ENCODE data around the gene GPC5.

The GPC5 gene

DNA sequence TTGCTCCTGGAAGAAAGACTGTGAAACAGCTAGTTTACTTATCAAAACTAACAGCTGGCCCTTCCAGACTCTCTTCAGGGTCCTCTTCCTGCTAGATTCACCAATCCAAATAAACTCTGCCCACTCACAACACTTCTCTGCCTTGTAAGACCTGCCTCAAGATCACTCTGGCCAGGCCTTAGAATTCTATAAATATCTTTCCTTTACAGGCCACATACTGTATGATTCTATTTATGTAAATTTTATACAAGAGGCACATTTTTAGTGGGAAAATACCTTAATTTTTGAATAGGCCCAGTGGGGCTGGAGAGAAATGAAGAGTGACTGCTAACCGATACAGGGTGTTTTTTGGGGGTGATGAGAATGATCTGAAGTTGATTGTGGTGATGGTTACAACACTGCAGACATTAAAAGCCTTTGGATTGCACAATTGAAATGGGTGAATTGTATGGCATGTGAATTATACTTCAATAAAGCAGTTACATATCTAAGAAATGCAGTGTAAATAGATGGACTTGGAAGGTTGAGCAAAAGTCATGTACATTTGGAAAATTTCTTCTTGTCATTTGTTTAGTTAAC, 141.8 kb downstream of the GPC5 start:
- no peaks in the 10 kb centered on the region for H3K79me2 ChIP-seq (ENCODE audit: insufficient read depth, low read length)
- H3K27me3 ChIP-seq (ENCODE audit: low read length): no peaks in the 10 kb centered on the region
- H3K4me2 ChIP-seq (ENCODE audit: low read depth, low read length, poor library complexity, severe bottlenecking): no peak overlapping the region
- H3K9ac ChIP-seq (ENCODE audit: low read length): no peak overlapping the region
- H3K9me2 ChIP-seq (replicated peaks; ENCODE audit: insufficient read depth, low read length): no peaks in the 10 kb centered on the region
- H2AFZ ChIP-seq (ENCODE audit: low read depth, low read length, severe bottlenecking): no peak overlapping the region
- no peak overlapping the region for H3K27ac ChIP-seq (ENCODE audit: low read depth, low read length)
- H4K20me1 ChIP-seq (ENCODE audit: low read depth, low read length): no peaks in the 10 kb centered on the region
- no peaks in the 10 kb centered on the region for H3F3A ChIP-seq (ENCODE audit: insufficient read depth)
- no peaks in the 10 kb centered on the region for H3K36me3 ChIP-seq (ENCODE audit: low read length)
- H3K9me3 ChIP-seq (ENCODE audit: insufficient read depth, low read length): no peaks in the 10 kb centered on the region
- no peak overlapping the region for H3K4me3 ChIP-seq (ENCODE audit: insufficient read depth, low read length, poor library complexity, severe bottlenecking)
- TF ChIP-seq, protein P1, sequence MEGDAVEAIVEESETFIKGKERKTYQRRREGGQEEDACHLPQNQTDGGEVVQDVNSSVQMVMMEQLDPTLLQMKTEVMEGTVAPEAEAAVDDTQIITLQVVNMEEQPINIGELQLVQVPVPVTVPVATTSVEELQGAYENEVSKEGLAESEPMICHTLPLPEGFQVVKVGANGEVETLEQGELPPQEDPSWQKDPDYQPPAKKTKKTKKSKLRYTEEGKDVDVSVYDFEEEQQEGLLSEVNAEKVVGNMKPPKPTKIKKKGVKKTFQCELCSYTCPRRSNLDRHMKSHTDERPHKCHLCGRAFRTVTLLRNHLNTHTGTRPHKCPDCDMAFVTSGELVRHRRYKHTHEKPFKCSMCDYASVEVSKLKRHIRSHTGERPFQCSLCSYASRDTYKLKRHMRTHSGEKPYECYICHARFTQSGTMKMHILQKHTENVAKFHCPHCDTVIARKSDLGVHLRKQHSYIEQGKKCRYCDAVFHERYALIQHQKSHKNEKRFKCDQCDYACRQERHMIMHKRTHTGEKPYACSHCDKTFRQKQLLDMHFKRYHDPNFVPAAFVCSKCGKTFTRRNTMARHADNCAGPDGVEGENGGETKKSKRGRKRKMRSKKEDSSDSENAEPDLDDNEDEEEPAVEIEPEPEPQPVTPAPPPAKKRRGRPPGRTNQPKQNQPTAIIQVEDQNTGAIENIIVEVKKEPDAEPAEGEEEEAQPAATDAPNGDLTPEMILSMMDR (IDR thresholded peaks at IDR 0.05; ENCODE audit: insufficient read depth, low read length, poor library complexity, severe bottlenecking): no peak
- TF ChIP-seq EZH2phosphoT487 (conservative IDR thresholded peaks at IDR 0.05; ENCODE audit: low read length): no peak

DNA sequence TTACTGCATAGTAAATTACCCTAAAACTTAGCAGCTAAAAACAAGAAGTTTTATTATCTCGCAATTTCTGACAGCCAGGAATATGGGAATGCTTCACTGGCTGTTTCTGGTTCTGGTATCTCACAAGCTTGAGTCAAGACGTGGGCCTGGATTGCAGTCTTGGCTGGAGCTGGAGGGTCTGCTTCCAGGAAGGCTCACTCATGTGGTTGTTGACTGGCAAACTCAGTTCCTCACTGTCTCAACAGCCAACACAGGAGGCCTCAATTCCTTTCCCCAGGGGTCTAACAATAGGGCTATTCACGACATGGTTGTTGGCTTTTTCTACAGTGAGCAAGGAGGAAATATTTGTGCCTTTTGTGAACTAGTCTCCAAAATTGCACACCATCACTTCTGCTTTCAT, 146.3 kb downstream of the GPC5 start:
- no peak overlapping the region for H3K4me3 ChIP-seq (ENCODE audit: insufficient read depth, low read length, poor library complexity, severe bottlenecking)
- no peaks in the 10 kb centered on the region for H3K27me3 ChIP-seq (ENCODE audit: low read length)
- H3K4me2 ChIP-seq (ENCODE audit: low read depth, low read length, poor library complexity, severe bottlenecking): no peak overlapping the region
- H3F3A ChIP-seq (ENCODE audit: insufficient read depth): no peaks in the 10 kb centered on the region
- H3K9me2 ChIP-seq (replicated peaks; ENCODE audit: insufficient read depth, low read length): no peaks in the 10 kb centered on the region
- no peaks in the 10 kb centered on the region for H3K9me3 ChIP-seq (ENCODE audit: insufficient read depth, low read length)
- no peak overlapping the region for H3K9ac ChIP-seq (ENCODE audit: low read length)
- H3K79me2 ChIP-seq (ENCODE audit: insufficient read depth, low read length): no peaks in the 10 kb centered on the region
- H3K27ac ChIP-seq (ENCODE audit: low read depth, low read length): no peak overlapping the region
- no peaks in the 10 kb centered on the region for H4K20me1 ChIP-seq (ENCODE audit: low read depth, low read length)
- H3K36me3 ChIP-seq (ENCODE audit: low read length): no peaks in the 10 kb centered on the region
- no peak for TF ChIP-seq EZH2phosphoT487 (conservative IDR thresholded peaks at IDR 0.05; ENCODE audit: low read length)
- TF ChIP-seq, protein P1 (IDR thresholded peaks at IDR 0.05; ENCODE audit: insufficient read depth, low read length, poor library complexity, severe bottlenecking): no peak
- H2AFZ ChIP-seq (ENCODE audit: low read depth, low read length, severe bottlenecking): no peak overlapping the region

DNA sequence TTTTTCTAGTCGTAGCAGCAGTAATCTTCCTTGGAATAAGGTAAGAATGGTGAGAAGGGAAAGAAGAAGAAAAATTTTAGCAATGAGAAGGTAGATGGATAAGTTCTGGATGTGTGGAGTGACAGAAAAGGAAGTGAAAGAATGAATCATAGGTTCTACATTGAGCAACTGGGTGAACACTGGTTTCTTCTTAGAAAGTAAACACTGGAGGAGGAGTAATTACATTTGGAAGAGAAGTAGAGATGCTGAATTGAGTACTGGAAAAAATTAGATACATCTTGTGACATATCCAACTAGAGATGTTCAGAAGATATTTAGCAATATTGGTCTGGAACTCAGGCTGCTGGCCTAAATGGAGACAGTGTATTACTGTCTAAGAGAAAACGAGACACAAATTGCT, 148.5 kb downstream of the GPC5 start:
- H3K9me3 ChIP-seq (ENCODE audit: insufficient read depth, low read length): no peaks in the 10 kb centered on the region
- no peak overlapping the region for H3K4me2 ChIP-seq (ENCODE audit: low read depth, low read length, poor library complexity, severe bottlenecking)
- H3K27ac ChIP-seq (ENCODE audit: low read depth, low read length): no peak overlapping the region
- no peaks in the 10 kb centered on the region for H3K79me2 ChIP-seq (ENCODE audit: insufficient read depth, low read length)
- H3K9me2 ChIP-seq (replicated peaks; ENCODE audit: insufficient read depth, low read length): no peaks in the 10 kb centered on the region
- no peaks in the 10 kb centered on the region for H3K27me3 ChIP-seq (ENCODE audit: low read length)
- no peak overlapping the region for H3K9ac ChIP-seq (ENCODE audit: low read length)
- TF ChIP-seq EZH2phosphoT487 (conservative IDR thresholded peaks at IDR 0.05; ENCODE audit: low read length): no peak
- H3F3A ChIP-seq (ENCODE audit: insufficient read depth): no peaks in the 10 kb centered on the region
- H4K20me1 ChIP-seq (ENCODE audit: low read depth, low read length): no peaks in the 10 kb centered on the region
- no peaks in the 10 kb centered on the region for H3K36me3 ChIP-seq (ENCODE audit: low read length)
- H3K4me3 ChIP-seq (ENCODE audit: insufficient read depth, low read length, poor library complexity, severe bottlenecking): no peak overlapping the region
- no peak overlapping the region for H2AFZ ChIP-seq (ENCODE audit: low read depth, low read length, severe bottlenecking)

DNA sequence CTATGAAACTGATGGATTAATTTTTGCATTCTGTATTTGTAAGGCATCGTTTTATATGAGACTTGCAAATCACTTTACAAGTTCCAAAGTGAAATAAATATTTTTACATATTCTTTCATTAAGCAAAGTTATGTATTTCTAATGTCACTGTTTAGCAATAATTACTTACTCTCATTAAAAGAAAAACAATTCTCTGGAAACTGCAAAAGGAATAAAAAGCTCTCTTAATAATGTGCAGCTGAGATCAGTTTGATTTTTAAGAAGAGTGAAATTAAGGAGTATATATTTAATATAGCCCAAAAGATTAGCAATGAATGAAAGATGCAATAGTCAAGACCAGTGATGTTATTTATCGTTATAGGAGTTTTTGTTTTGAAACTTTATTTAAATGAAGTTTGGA, 155.2 kb downstream of the GPC5 start:
- TF ChIP-seq, protein P1 (IDR thresholded peaks at IDR 0.05; ENCODE audit: insufficient read depth, low read length, poor library complexity, severe bottlenecking): no peak
- TF ChIP-seq EZH2phosphoT487 (conservative IDR thresholded peaks at IDR 0.05; ENCODE audit: low read length): no peak

More for the DNA sequence above, 155.2 kb downstream of the GPC5 start:
- H3F3A ChIP-seq (ENCODE audit: insufficient read depth): no peaks in the 10 kb centered on the region
- no peaks in the 10 kb centered on the region for H3K36me3 ChIP-seq (ENCODE audit: low read length)
- no peaks in the 10 kb centered on the region for H3K79me2 ChIP-seq (ENCODE audit: insufficient read depth, low read length)
- no peak overlapping the region for H3K9ac ChIP-seq (ENCODE audit: low read length)
- no peak overlapping the region for H2AFZ ChIP-seq (ENCODE audit: low read depth, low read length, severe bottlenecking)
- H3K9me3 ChIP-seq (ENCODE audit: insufficient read depth, low read length): no peaks in the 10 kb centered on the region
- no peak overlapping the region for H3K4me3 ChIP-seq (ENCODE audit: insufficient read depth, low read length, poor library complexity, severe bottlenecking)
- H3K27me3 ChIP-seq (ENCODE audit: low read length): no peaks in the 10 kb centered on the region
- H3K27ac ChIP-seq (ENCODE audit: low read depth, low read length): no peak overlapping the region
- H3K4me2 ChIP-seq (ENCODE audit: low read depth, low read length, poor library complexity, severe bottlenecking): no peak overlapping the region
- no peaks in the 10 kb centered on the region for H4K20me1 ChIP-seq (ENCODE audit: low read depth, low read length)
- H3K9me2 ChIP-seq (replicated peaks; ENCODE audit: insufficient read depth, low read length): no peaks in the 10 kb centered on the region

All from SU-DHL-6 (cell line).